ENCODE results near the gene ALDH1L1. TPM values are rescaled to one million over a fixed set of nuclear protein-coding genes. Genes with fewer than 3 reads are reported as not detected.
A peak's percentile ranks its signal among the peaks of the same experiment; 100 is the strongest.

The ALDH1L1 gene
- total RNA-seq, 2 experiments from 2014 or later, result not detected

DNA sequence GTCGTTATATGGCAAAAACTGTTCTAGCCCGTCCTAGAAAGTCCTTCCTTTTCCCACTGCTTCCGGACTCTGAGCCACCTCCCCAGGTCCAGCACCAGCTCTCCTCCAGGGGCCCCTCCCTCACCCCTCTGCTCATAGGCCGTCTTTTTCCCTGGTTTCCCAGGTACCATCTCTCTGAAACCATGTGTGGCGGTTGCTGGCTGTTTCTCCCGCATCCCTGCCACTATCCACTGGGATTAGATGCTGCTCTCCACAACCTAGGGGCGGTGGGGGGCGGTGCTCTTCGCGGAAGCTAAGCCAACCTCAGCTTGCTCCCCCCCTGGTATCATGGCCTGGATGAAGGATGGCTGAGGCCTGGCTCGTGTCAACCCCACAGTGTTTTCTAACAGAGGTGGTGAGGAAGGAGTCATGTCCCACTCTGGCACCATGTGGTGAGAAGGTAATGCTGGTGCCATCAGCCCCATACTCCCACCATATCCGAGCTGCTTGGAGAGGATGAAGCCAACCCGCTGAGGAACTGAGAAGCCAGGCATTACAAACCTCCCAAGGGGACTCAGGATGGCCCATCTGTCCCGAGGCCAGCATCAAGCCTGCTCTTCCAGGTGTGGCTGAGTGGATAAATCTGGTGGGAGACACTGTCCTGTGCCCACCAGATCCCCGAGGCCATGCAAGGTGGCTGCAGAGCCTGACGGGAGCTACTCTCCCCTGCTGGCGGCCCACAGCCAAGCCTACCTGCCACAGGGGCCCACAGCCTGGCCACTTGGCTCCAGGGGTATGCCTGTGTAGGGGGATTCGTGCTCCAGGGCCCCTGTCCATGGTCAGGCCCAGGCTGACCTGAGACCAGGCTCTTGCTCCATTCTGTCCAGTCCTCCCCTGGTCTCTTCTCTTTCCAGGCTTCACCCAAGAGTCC lies 68.6 kb downstream of the ALDH1L1 start:
- H3K27me3 Mint-ChIP-seq, result no peaks in the 10 kb centered on the region
- DNase-seq, result peak; percentile 9
- ChIA-PET POLR2A (no interaction called here), CTCF (no interaction called here)
- no peak overlapping the region for H3K4me3 Mint-ChIP-seq
- H3K4me1 Mint-ChIP-seq, result no peaks in the 10 kb centered on the region
- no peaks in the 10 kb centered on the region for H3K36me3 Mint-ChIP-seq (ENCODE audit: low read depth)
- no peaks in the 10 kb centered on the region for H3K9me3 Mint-ChIP-seq
- no peak overlapping the region for H3K27ac Mint-ChIP-seq

GRCh38 chr3:126111126-126111551 lies 69.2 kb downstream of the ALDH1L1 start:
- no peaks in the 10 kb centered on the region for H3K4me1 Mint-ChIP-seq
- CTCF ChIA-PET, result no interaction called here
- no peak overlapping the region for H3K4me3 Mint-ChIP-seq
- DNase-seq, result peak; percentile 13
- POLR2A ChIA-PET, result no interaction called here
- H3K9me3 Mint-ChIP-seq, result no peaks in the 10 kb centered on the region
- H3K27ac Mint-ChIP-seq, result no peak overlapping the region
- no peaks in the 10 kb centered on the region for H3K36me3 Mint-ChIP-seq (ENCODE audit: low read depth)
- H3K27me3 Mint-ChIP-seq, result no peaks in the 10 kb centered on the region

GRCh38 chr3:126110431-126111125 lies 69.8 kb downstream of the ALDH1L1 start:
- peak; percentile 9 for DNase-seq
- H3K27ac Mint-ChIP-seq, result no peak overlapping the region

DNA sequence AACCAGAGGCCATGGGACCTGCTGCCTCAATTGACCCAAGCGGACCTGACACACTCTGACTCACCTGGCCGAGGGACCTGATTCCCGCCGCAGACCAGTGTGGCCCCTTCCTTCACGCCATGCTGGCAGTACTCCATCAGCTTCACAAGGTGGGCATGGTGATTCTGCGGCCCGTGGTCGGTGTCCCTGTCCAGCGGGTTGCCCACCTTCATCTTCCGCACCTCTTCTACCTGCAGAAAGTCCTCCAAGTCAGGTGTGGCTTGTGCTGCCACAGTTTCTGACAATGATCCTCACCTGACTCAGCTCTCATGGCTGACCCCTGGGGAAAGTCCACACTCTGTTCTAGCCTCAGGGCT lies 70.5 kb downstream of the ALDH1L1 start:
- H3K9me3 Mint-ChIP-seq, result no peaks in the 10 kb centered on the region
- DNase-seq, result no peak
- ChIA-PET CTCF (no interaction called here), POLR2A (no interaction called here)
- H3K27me3 Mint-ChIP-seq, result no peaks in the 10 kb centered on the region
- no peaks in the 10 kb centered on the region for H3K36me3 Mint-ChIP-seq (ENCODE audit: low read depth)
- no peak overlapping the region for H3K4me3 Mint-ChIP-seq
- no peaks in the 10 kb centered on the region for H3K4me1 Mint-ChIP-seq
- no peak overlapping the region for H3K27ac Mint-ChIP-seq

More at GRCh38 chr3:126110431-126111125, 69.8 kb downstream of the ALDH1L1 start:
- Mint-ChIP-seq H3K4me3 (no peak overlapping the region), H3K27me3 (no peaks in the 10 kb centered on the region), H3K9me3 (no peaks in the 10 kb centered on the region), H3K36me3 (ENCODE audit: low read depth) (no peaks in the 10 kb centered on the region), H3K4me1 (no peaks in the 10 kb centered on the region)
- ChIA-PET POLR2A (no interaction called here), CTCF (no interaction called here)

GRCh38 chr3:126109146-126109879 lies 71.1 kb downstream of the ALDH1L1 start:
- peak; percentile 14 for DNase-seq
- Mint-ChIP-seq H3K4me3 (no peak overlapping the region), H3K9me3 (no peaks in the 10 kb centered on the region), H3K27ac (no peak overlapping the region), H3K36me3 (ENCODE audit: low read depth) (no peaks in the 10 kb centered on the region), H3K4me1 (no peaks in the 10 kb centered on the region), H3K27me3 (no peaks in the 10 kb centered on the region)
- CTCF ChIA-PET, result no interaction called here
- POLR2A ChIA-PET, result no interaction called here

DNA sequence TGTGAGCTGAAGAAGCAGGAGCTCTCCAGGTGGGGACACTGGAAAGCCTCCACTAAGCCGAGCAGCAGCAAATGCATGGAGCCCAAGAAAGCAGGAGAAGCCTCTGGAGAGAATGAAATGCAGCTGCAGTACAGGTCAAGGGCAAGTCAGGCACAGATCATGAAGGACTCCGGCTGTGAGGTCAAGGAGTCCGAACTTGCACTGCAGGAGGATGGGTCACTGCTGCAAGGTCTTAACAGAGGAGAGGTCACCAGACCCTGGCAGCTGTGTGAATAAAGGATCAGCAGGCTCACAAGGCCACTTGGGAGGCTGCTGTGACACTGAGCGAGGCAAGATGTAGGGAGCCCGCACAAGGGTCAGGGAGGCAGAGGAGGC lies 71.7 kb downstream of the ALDH1L1 start:
- DNase-seq, result peak; percentile 9
- no peak overlapping the region for H3K4me3 Mint-ChIP-seq
- ChIA-PET CTCF (no interaction called here), POLR2A (no interaction called here)
- H3K27ac Mint-ChIP-seq, result no peak overlapping the region
- H3K36me3 Mint-ChIP-seq (ENCODE audit: low read depth), result no peaks in the 10 kb centered on the region
- no peaks in the 10 kb centered on the region for H3K4me1 Mint-ChIP-seq
- no peaks in the 10 kb centered on the region for H3K9me3 Mint-ChIP-seq
- no peaks in the 10 kb centered on the region for H3K27me3 Mint-ChIP-seq

GRCh38 chr3:126107957-126108675 lies 72.3 kb downstream of the ALDH1L1 start:
- peak; percentile 6 for DNase-seq
- Mint-ChIP-seq H3K27me3 (no peaks in the 10 kb centered on the region), H3K36me3 (ENCODE audit: low read depth) (no peaks in the 10 kb centered on the region), H3K9me3 (no peaks in the 10 kb centered on the region), H3K4me1 (no peaks in the 10 kb centered on the region), H3K4me3 (no peak overlapping the region), H3K27ac (no peak overlapping the region)
- POLR2A ChIA-PET, result no interaction called here
- CTCF ChIA-PET, result no interaction called here

GRCh38 chr3:126107203-126107939 lies 73.0 kb downstream of the ALDH1L1 start:
- no peak overlapping the region for H3K27ac Mint-ChIP-seq
- H3K4me1 Mint-ChIP-seq, result no peaks in the 10 kb centered on the region
- ChIA-PET CTCF (no interaction called here), POLR2A (no interaction called here)
- H3K27me3 Mint-ChIP-seq, result no peaks in the 10 kb centered on the region
- no peak overlapping the region for H3K4me3 Mint-ChIP-seq
- DNase-seq, result peak; percentile 11
- no peaks in the 10 kb centered on the region for H3K36me3 Mint-ChIP-seq (ENCODE audit: low read depth)
- H3K9me3 Mint-ChIP-seq, result no peaks in the 10 kb centered on the region

- Mint-ChIP-seq H3K4me3 (no peak overlapping the region), H3K4me1 (no peaks in the 10 kb centered on the region), H3K27me3 (no peaks in the 10 kb centered on the region), H3K27ac (no peak overlapping the region), H3K36me3 (ENCODE audit: low read depth) (no peaks in the 10 kb centered on the region), H3K9me3 (no peaks in the 10 kb centered on the region)
- CTCF ChIA-PET, result no interaction called here
- peak; percentile 10 for DNase-seq
- POLR2A ChIA-PET, result no interaction called here
Observed at GRCh38 chr3:126106336-126107202, 73.8 kb downstream of the ALDH1L1 start.

DNA sequence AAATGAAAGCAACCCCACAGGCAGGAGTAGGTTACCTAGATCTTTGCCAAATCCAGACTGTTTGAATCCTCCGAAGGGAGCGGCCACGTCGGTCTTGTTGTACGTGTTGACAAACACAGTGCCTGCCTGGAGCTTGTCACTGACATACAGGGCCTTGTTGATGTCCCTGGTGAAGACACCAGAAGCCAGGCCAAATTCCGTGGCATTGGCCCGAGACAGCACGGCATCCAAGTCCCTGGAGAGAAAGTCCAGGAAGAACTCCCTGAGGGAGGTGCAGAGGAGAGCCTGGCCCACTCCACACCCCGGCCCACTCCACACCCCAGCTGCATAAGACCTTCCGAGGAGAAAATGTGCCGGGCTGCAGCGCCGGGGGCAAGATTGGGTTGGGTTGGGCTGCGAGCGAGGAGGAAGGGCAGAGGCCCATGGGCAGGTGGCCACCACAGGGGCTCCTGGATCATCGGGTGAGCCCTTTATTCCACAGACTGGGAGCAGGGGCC lies 74.6 kb downstream of the ALDH1L1 start:
- POLR2A ChIA-PET, result no interaction called here
- no peaks in the 10 kb centered on the region for H3K27me3 Mint-ChIP-seq

GRCh38 chr3:126104742-126105605 lies 75.4 kb downstream of the ALDH1L1 start:
- no peak overlapping the region for H3K4me3 Mint-ChIP-seq
- CTCF ChIA-PET, result no interaction called here

More for the DNA sequence above, 74.6 kb downstream of the ALDH1L1 start:
- no peaks in the 10 kb centered on the region for H3K36me3 Mint-ChIP-seq (ENCODE audit: low read depth)
- no peaks in the 10 kb centered on the region for H3K4me1 Mint-ChIP-seq
- H3K27ac Mint-ChIP-seq, result no peak overlapping the region
- H3K9me3 Mint-ChIP-seq, result no peaks in the 10 kb centered on the region
- H3K4me3 Mint-ChIP-seq, result no peak overlapping the region
- CTCF ChIA-PET, result no interaction called here
- peak; percentile 7 for DNase-seq

More at GRCh38 chr3:126104742-126105605, 75.4 kb downstream of the ALDH1L1 start:
- POLR2A ChIA-PET, result no interaction called here
- Mint-ChIP-seq H3K36me3 (ENCODE audit: low read depth) (no peaks in the 10 kb centered on the region), H3K27me3 (no peaks in the 10 kb centered on the region), H3K4me1 (no peaks in the 10 kb centered on the region), H3K9me3 (no peaks in the 10 kb centered on the region), H3K27ac (no peak overlapping the region)
- no peak for DNase-seq
